Omental fat pad (tissue), 4 donors: Measurements from ENCODE around the gene CAPN11. TPM values are rescaled to one million over a fixed set of nuclear protein-coding genes. Genes with fewer than 3 reads are reported as not detected.

Source experiments
- ATAC-seq: fragments of 150-250 bp; one replicate; pipeline ENCODE4 v1.9.1; 2016; ENCODE audit warnings: mild to moderate bottlenecking, moderate library complexity; ENCODE audit not compliant: low FRiP score
- DNase-seq: peaks from one replicate; pipeline ENCODE4 v3.0.0-alpha.2; 2019; ENCODE audit warnings: low spot score
- total RNA-seq, 4 donors: library from RNA; depleted of rRNA; stranded (reverse); fragments of >200 nt; gene quantifications; one replicate each; pipeline ENCODE4 v1.1.0, GENCODE V29; 2016
- TF ChIP-seq, protein P1 (sequence below), 3 donors: fragments of 450-650 bp; IDR thresholded peaks; one replicate each; pipeline ENCODE4 v1.5.1; 2016 to 2017; ENCODE audit warnings: antibody characterized with exemption in 3 of 3, mild to moderate bottlenecking in 3 of 3, moderate library complexity in 2 of 3

The CAPN11 gene
- total RNA-seq, 4 donors from 2014 or later, result 0.09 to 8.4 (median 3.3) TPM

DNA sequence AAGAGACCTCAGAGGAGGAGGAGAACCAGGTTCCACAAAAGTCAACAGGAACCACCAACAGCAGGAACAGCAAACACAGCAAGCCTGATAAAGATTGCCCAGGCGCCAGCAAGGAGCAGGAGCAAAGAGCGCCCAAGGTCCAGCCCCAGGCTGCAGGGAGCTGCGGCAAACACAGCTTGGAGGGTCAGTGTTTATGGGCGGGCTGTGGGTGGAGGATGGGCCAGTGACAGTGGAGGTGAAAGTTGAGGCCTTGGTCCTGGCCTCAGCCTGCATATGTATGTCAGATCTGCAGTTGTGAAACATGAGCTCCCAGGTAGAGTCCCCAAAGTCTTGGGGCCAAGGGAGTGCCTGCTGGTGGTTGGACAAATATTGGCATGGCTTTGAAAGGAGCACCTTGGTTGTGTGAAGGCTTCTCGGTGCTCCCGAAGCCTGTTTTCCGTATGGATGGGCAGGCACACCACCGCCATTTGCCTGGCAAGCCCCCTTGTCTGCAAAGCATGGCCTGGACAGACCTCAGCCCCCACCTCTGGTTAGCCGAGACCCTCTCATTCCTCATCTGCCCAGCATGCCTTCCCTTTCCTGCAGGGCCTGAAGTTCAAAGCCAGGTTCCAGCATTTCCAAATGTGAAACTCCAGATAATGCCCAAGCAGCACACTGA is 2.0 kb upstream of the CAPN11 start:
- TF ChIP-seq, protein P1, sequence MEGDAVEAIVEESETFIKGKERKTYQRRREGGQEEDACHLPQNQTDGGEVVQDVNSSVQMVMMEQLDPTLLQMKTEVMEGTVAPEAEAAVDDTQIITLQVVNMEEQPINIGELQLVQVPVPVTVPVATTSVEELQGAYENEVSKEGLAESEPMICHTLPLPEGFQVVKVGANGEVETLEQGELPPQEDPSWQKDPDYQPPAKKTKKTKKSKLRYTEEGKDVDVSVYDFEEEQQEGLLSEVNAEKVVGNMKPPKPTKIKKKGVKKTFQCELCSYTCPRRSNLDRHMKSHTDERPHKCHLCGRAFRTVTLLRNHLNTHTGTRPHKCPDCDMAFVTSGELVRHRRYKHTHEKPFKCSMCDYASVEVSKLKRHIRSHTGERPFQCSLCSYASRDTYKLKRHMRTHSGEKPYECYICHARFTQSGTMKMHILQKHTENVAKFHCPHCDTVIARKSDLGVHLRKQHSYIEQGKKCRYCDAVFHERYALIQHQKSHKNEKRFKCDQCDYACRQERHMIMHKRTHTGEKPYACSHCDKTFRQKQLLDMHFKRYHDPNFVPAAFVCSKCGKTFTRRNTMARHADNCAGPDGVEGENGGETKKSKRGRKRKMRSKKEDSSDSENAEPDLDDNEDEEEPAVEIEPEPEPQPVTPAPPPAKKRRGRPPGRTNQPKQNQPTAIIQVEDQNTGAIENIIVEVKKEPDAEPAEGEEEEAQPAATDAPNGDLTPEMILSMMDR (IDR thresholded peaks at IDR 0.05), result no peak
- ATAC-seq, result no peak
- DNase-seq, result no peak

DNA sequence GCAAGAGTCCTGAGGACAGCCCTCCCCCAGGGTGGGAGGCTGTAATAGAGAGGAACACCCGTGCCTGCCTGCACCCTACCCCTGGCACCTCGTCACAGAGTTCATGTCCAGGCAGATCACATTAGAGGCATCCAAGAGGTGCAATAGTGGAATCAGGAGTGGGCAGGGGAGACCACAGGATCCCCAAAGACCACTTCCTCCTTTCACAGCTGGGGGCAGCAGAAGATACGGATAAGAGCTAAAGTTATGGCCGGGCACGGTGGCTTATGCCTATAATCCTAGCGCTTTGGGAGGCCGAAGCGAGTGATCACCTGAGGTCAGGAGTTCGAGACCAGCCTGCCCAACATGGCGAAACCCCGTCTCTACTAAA is 1.5 kb upstream of the CAPN11 start:
- no peak for ATAC-seq

DNA sequence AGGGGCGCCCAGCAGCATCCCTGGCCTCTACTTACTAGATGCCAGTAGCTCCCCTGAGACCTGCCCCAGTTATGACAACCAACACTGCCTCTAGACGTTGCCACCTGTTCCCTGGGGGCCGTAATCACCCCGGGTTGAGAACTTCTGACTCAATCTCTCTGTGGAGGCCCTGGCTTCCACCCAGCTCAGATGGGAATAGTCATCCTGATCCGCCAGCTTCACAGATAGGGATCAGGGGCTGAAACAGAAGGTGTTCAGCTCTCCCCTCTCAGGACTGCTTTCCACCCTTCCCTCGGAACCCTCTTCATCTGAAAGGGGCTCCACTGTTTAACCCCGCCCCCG is 3.3 kb downstream of the CAPN11 start:
- DNase-seq, result no peak
- TF ChIP-seq, protein P1 (IDR thresholded peaks at IDR 0.05), result no peak
- no peak for ATAC-seq

More for the DNA sequence above, 1.5 kb upstream of the CAPN11 start:
- TF ChIP-seq, protein P1 (IDR thresholded peaks at IDR 0.05), result no peak
- DNase-seq, result no peak

DNA sequence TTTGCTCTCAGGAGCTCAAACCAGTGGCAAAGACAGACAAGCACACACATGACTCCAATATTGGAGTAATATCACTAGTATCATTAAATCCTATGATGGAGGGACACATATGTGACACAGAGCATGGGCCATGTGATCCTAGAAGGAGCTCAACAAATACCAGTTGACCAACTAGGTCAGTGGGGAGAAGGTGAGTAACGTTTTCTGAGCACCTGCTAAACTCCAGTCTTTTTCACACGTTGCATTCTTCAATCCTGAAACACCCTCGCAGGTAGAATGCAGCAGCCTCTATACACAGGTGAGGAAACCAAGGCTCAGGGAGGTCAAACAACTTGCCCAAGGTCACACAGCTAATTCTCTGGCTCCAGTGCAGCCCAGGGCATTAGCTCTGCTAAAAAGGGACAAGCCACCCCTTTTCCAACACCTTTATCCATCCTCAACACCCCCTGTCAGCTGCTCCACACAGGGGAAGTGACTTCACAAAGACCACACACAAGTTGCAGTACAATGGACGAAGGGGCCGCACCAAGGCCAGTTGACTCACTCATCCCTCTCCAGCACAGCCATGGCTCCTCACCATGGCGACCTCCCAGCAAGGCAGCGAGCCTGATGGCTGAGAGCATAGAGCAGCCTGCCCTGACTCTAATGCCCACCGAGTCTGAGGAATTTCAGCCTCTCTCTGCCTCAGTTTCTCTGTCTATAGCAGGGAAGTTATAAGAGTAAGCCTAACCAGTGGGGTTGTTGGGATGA is 4.4 kb downstream of the CAPN11 start:
- ATAC-seq (no peak), DNase-seq (no peak)
- TF ChIP-seq, protein P1 (IDR thresholded peaks at IDR 0.05), result no peak

DNA sequence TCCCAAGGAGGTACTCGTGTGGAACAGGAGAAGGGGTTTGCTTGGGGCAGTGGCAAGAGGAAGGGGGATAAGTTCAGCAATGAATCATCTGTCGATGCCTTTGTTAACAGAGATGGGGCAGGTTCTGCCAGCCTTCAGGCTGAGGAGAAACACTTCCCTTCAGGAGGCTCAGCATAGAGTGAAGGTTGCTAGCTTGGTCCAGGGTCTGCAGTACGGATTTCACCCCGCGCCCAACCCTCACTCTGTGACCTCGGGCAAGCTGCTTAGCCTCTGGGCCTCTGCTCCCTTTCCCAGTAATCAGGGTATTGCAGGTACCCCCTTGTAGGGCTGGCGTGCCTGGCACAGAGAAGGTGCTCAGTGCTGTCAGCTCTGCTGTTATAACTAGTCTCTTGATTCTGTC is 7.5 kb downstream of the CAPN11 start:
- DNase-seq (no peak), ATAC-seq (no peak)

DNA sequence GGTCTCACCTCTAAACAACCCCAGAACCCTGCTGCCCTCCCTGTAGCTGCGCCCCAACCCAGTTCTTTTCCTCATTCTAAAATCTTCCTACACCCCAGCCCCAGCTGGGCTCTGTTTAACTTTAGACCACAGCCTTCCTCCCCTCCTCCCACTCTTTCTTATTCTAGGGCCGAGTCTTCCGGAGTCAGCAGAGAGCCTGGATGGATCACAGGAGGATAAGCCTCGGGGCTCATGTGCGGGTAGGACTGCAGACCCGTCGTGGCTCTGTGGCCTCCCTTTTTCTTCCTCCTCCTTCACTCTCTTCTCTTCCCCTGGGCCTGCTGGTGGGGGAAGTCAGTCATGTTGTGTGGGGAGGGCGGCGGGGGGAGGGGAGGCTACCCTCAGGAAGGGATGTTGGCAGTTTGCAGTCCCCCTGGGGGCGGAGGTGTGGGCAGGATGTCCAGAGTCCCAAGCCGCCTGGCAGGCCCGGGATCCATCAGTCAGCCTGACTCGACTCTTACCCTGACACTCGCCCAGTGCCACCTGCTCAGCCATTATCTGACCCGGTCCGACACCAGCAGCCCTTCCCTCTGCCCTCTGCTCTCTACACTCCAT is 8.1 kb downstream of the CAPN11 start:
- no peak for DNase-seq
- TF ChIP-seq, protein P1 (IDR thresholded peaks at IDR 0.05), result no peak
- ATAC-seq, result no peak

More for the DNA sequence above, 7.5 kb downstream of the CAPN11 start:
- TF ChIP-seq, protein P1 (IDR thresholded peaks at IDR 0.05), result no peak
